Cardiac fibroblast (primary cell): Measurements from ENCODE around the gene ERICH4.
"Not testable (repeated sequence)": the region's sequence is repeated elsewhere in the genome, so short reads cannot be mapped to it uniquely, and the experiment has no call there.

Experiments
- DNase-seq, 2 donors: peaks; one replicate each; pipeline versions ENCODE4 v3.0.0 to v3.0.0-alpha.2; 2010; ENCODE audit warnings: low read depth in 2 of 2
- H3K4me3 ChIP-seq, 2 donors: replicated peaks in 1 of 2; 1 replicate in 1 of 2; 2 replicates in 1 of 2; pipeline ENCODE4 v1.5.1; 2011; ENCODE audit warnings: low read depth in 2 of 2, low read length in 2 of 2, mild to moderate bottlenecking in 2 of 2, moderate library complexity in 1 of 2
- CTCF ChIP-seq: IDR thresholded peaks from one replicate; pipeline ENCODE4 v1.5.1; 2011; ENCODE audit warnings: low read depth, mild to moderate bottlenecking, low read length, inconsistent platforms

ERICH4 gene

GRCh38 chr19:41399525-41399924 is 43.4 kb upstream of the ERICH4 start:
- H3K4me3 ChIP-seq: no peak overlapping the region
- no peak for DNase-seq
- no peak for TF ChIP-seq CTCF

GRCh38 chr19:41401483-41401882 is 41.5 kb upstream of the ERICH4 start:
- TF ChIP-seq CTCF: no peak
- H3K4me3 ChIP-seq: no peak overlapping the region
- DNase-seq: no peak

GRCh38 chr19:41402010-41402409 is 40.9 kb upstream of the ERICH4 start:
- DNase-seq: no peak
- no peak for TF ChIP-seq CTCF
- H3K4me3 ChIP-seq: no peak overlapping the region

- DNase-seq: no peak
- no peak for TF ChIP-seq CTCF
- H3K4me3 ChIP-seq: no peak overlapping the region
Measured at GRCh38 chr19:41403181-41403970, 39.6 kb upstream of the ERICH4 start.

- DNase-seq: no peak
- H3K4me3 ChIP-seq: no peak overlapping the region
- no peak for TF ChIP-seq CTCF
Measured at GRCh38 chr19:41405776-41406175, 37.2 kb upstream of the ERICH4 start.

DNA sequence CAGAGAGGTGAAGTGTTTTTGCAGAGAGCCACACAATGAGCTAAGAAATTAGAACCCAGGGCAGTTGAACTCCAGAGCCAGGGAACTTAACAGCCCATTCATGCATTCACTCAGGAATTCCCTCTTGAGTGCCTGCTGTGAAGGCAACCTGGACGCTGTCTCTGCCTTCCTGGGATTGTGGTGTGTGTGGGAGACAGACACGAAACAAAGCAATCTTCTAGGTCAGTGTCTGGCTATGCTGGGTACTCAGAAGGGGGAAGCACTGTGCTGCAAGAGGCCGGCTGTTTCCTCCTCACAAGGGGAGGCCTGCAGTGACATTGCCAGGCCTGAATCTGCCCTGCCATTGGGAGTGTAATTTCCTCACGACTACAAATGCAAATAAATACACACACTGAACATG is 35.7 kb upstream of the ERICH4 start:
- TF ChIP-seq CTCF: no peak
- DNase-seq: peak in 1 of 2 donors; percentile 34
- H3K4me3 ChIP-seq: no peak overlapping the region

GRCh38 chr19:41408256-41408655 is 34.7 kb upstream of the ERICH4 start:
- no peak overlapping the region for H3K4me3 ChIP-seq
- DNase-seq: no peak
- no peak for TF ChIP-seq CTCF

GRCh38 chr19:41408846-41409245 is 34.1 kb upstream of the ERICH4 start:
- H3K4me3 ChIP-seq: not testable (repeated sequence)

More at GRCh38 chr19:41408846-41409245, 34.1 kb upstream of the ERICH4 start:
- not testable (repeated sequence) for DNase-seq
